Mucosa of rectum (tissue), 2 donors: ENCODE measurements around the gene DNAH2.

Experiments
- H3K27ac ChIP-seq, 2 donors: one replicate each; pipeline ENCODE4 v1.7.0; 2013; ENCODE audit warnings: inconsistent platforms in 2 of 2, low read depth in 2 of 2, low read length in 2 of 2
- H3K27me3 ChIP-seq, 2 donors: one replicate each; pipeline ENCODE4 v1.7.0; 2013; ENCODE audit warnings: low read length in 2 of 2; ENCODE audit not compliant: control insufficient read depth in 2 of 2, insufficient read depth in 2 of 2
- H3K36me3 ChIP-seq, 2 donors: one replicate each; pipeline ENCODE4 v1.7.0; 2013; ENCODE audit warnings: low read length in 2 of 2; ENCODE audit not compliant: control insufficient read depth in 2 of 2, insufficient read depth in 2 of 2
- H3K4me1 ChIP-seq, 2 donors: one replicate each; pipeline ENCODE4 v1.7.0; 2013; ENCODE audit warnings: low read length in 2 of 2, mild to moderate bottlenecking in 1 of 2; ENCODE audit not compliant: control insufficient read depth in 2 of 2, insufficient read depth in 2 of 2
- H3K4me3 ChIP-seq, 2 donors: one replicate each; pipeline ENCODE4 v1.7.0; 2013; ENCODE audit warnings: low read length in 2 of 2
- H3K9ac ChIP-seq, 2 donors: one replicate each; pipeline ENCODE4 v1.7.0; 2013; ENCODE audit warnings: low read length in 2 of 2, low read depth in 1 of 2, mild to moderate bottlenecking in 1 of 2
- H3K9me3 ChIP-seq, 2 donors: one replicate each; pipeline ENCODE4 v1.7.0; 2013; ENCODE audit warnings: low read length in 2 of 2; ENCODE audit not compliant: control insufficient read depth in 2 of 2
- donor health status: healthy.
- donor health status: Normal muscosa, but diverticular disease.

The DNAH2 gene

DNA sequence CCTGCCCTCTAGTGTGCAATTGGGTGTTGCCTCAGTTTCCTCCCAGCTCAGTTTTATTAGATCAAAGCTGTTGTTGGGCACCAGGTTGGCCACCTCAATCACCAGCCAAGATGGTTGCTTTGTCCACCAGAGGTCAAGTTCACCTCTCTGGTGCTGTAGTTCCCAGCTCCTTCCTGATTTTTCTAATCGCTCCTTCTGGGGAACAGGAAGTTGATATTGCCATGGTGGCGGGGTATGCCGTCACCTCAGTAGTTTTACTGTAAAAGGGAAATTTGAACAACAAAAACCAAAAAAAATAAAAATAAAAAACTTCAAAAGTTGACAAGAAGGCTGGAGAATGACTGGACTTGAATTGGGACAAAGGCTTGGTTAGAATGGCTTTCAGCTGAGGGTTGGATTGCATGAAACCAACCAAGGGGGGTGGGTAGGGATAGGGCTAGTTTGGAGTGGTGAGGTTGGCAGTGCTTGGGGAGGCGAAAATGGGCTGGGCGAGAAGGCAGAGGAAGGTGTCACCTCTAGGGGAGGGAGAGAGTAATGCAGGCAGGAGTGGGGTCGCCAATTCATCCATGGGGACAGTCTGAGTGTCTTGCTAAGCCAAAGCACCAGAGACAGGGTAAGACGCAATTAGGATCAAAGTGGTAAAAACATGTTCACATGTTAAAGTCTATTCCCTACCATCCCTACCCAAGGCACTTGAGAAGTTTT is 6.3 kb upstream of the DNAH2 start:
- Histone ChIP-seq H3K9me3 (no peaks in the 10 kb centered on the region), H3K9ac (no peak overlapping the region), H3K4me1 (no peaks in the 10 kb centered on the region), H3K27ac (no peak overlapping the region), H3K4me3 (no peak overlapping the region), H3K27me3 (peaks cover 49 to 52% of the 10 kb centered on the region in 2 donors), H3K36me3 (no peaks in the 10 kb centered on the region)

DNA sequence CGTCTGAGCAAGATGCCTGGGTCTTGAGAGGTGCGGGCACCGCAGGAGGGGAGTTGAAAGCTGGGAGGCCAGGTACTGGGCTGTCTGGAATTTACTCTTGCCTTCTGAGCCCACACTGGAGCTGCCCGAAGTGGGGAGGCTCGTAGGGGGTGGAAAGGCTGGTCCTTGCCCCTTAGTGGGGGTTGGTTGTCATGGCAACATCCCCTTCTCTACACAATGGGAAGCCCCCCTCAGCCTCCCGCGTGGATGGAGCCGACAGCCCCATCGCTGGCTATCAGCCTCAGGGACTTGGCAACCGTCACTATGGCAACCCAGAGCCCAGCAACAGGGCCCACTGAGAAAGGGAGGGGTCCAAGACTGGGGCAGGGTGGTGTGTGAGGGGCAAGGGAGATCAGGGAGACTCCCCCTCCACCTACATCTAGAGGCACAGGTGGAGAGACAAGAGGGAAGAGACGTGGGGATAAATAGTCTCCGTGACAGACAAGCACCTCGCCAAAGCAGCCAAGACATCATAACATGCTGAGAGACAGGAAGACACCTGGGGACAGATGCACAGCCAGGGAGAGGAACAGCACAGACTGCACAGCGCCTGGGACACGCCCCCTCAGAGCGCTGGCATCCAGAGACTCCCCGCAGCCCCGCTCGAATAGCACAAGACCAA is 5.3 kb upstream of the DNAH2 start:
- no peaks in the 10 kb centered on the region for H3K36me3 ChIP-seq
- no peak overlapping the region for H3K9ac ChIP-seq
- no peak overlapping the region for H3K27ac ChIP-seq
- peaks cover 6 to 8% of the 10 kb centered on the region in 2 donors for H3K4me1 ChIP-seq
- H3K27me3 ChIP-seq: peaks cover 42 to 47% of the 10 kb centered on the region in 2 donors
- no peaks in the 10 kb centered on the region for H3K9me3 ChIP-seq
- H3K4me3 ChIP-seq: no peak overlapping the region

GRCh38 chr17:7713782-7714181 is 3.8 kb upstream of the DNAH2 start:
- no peaks in the 10 kb centered on the region for H3K36me3 ChIP-seq
- H3K9me3 ChIP-seq: no peaks in the 10 kb centered on the region
- H3K4me3 ChIP-seq: no peak overlapping the region
- H3K27me3 ChIP-seq: peaks cover 40 to 48% of the 10 kb centered on the region in 2 donors
- H3K4me1 ChIP-seq: peaks cover 9 to 15% of the 10 kb centered on the region in 2 donors
- H3K27ac ChIP-seq: no peak overlapping the region
- no peak overlapping the region for H3K9ac ChIP-seq

GRCh38 chr17:7714721-7715594 is 2.6 kb upstream of the DNAH2 start:
- Histone ChIP-seq H3K4me1 (peaks cover 9 to 15% of the 10 kb centered on the region in 2 donors), H3K9me3 (no peaks in the 10 kb centered on the region), H3K9ac (no peak overlapping the region), H3K4me3 (no peak overlapping the region), H3K27ac (no peak overlapping the region), H3K36me3 (no peaks in the 10 kb centered on the region), H3K27me3 (peaks cover 45 to 53% of the 10 kb centered on the region in 2 donors)

DNA sequence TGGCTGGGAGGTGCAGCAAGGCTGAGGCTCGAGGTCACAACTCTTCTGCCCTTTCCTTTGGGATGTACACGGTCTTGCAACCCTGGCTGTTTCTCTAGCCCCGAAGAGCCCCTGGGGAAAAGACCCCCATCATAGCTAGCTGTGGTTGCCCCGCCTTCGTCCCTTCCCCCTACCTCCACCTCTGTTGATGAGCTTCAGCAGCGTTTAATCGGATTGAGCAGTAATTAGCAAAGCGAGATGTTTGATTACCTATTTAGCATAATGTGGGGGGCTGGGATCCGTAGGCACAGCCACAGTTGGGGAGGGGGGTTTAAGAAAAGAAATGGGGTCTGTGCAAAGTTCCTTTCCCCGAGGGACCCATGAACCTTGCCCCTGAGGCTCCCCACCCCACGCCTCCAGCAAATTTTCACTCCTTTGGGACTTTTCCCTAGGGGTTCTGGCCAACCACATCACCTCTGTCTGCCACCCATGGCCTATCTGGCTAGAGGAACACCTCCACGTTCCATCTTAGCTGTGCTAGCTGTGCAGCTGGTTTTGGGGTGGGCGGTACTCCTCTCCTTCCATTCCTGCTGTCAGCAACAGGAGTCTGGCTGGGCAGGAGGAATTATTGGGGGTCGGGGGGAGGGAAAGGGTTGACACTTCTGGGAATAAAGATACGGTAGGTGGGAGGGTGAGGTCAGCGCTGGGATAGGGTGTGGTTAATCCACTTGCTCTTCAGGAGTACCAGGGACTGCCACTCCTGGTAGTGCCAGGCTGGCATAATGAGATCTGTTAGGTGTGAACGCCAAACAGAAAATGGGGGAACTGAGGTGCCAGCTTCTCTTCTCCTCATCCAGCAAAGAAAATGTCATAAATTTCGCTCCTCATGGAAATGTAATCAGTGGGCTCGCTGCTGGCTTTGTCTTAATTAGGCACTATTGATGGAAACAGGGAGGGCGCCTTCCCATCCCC is 1.3 kb upstream of the DNAH2 start:
- H3K4me3 ChIP-seq: peak overlapping the region; percentile 64
- no peaks in the 10 kb centered on the region for H3K9me3 ChIP-seq
- peaks cover 9 to 15% of the 10 kb centered on the region in 2 donors for H3K4me1 ChIP-seq
- no peak overlapping the region for H3K9ac ChIP-seq
- H3K27me3 ChIP-seq: peaks cover 45 to 52% of the 10 kb centered on the region in 2 donors
- no peak overlapping the region for H3K27ac ChIP-seq
- H3K36me3 ChIP-seq: no peaks in the 10 kb centered on the region

GRCh38 chr17:7717756-7718350 is 309 bp downstream of the DNAH2 start:
- no peaks in the 10 kb centered on the region for H3K9me3 ChIP-seq
- peaks cover 9 to 15% of the 10 kb centered on the region in 2 donors for H3K4me1 ChIP-seq
- peaks cover 30 to 37% of the 10 kb centered on the region in 2 donors for H3K27me3 ChIP-seq
- H3K4me3 ChIP-seq: peak overlapping the region; percentile 64
- H3K27ac ChIP-seq: no peak overlapping the region
- peak overlapping the region in 1 of 2 donors; percentile 62 for H3K9ac ChIP-seq
- no peaks in the 10 kb centered on the region for H3K36me3 ChIP-seq

- no peak overlapping the region for H3K27ac ChIP-seq
- no peaks in the 10 kb centered on the region for H3K9me3 ChIP-seq
- H3K9ac ChIP-seq: no peak overlapping the region
- H3K27me3 ChIP-seq: peaks cover 20 to 34% of the 10 kb centered on the region in 2 donors
- H3K4me3 ChIP-seq: no peak overlapping the region
- no peaks in the 10 kb centered on the region for H3K36me3 ChIP-seq
- H3K4me1 ChIP-seq: peaks cover 9 to 15% of the 10 kb centered on the region in 2 donors
Observed at GRCh38 chr17:7719661-7720060, 2.1 kb downstream of the DNAH2 start.

DNA sequence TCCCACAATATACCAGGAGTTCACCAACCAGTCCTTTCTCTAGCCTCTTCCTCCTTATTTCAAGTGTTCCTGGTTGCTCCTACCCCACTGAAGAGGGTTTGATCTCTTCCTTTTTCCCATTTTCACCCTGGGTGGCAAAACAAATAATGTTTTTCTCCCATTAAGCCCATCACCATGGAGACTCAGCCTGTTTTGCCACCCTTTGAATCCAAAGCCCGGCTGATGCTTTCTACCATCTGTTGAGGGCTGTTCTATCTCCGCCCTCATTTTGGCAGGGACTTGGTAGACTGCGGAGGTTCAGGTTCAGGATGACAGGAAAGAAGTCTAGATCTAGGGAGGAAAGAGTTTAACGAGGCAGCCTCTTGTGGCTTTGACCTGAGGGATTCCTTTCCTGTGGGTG is 2.6 kb downstream of the DNAH2 start:
- H3K9ac ChIP-seq: no peak overlapping the region

DNA sequence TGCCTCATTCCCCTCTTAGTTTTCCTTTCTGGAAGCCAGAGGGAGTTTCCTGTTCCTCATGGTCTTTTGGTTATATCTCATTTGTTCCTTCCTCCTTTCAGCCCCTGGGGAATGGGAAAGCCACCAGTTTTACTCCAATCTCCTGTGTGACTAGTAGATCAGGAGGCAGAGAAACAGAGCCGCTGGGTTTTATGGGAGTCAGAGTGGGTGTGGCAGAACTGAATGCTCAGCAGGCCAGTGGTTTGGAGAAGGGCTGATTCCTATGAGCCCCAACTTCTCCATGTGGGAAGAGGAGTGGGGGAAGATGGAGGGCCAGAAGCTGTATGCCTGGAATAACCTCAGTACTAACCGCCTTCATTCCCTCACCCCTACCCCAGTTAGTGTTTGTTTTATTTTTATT is 4.1 kb downstream of the DNAH2 start:
- no peaks in the 10 kb centered on the region for H3K9me3 ChIP-seq
- H3K36me3 ChIP-seq: no peaks in the 10 kb centered on the region
- peaks cover 5 to 20% of the 10 kb centered on the region in 2 donors for H3K27me3 ChIP-seq
- no peak overlapping the region for H3K9ac ChIP-seq
- H3K27ac ChIP-seq: no peak overlapping the region
- H3K4me3 ChIP-seq: no peak overlapping the region
- H3K4me1 ChIP-seq: peaks cover 7 to 11% of the 10 kb centered on the region in 2 donors

More for the DNA sequence above, 2.6 kb downstream of the DNAH2 start:
- Histone ChIP-seq H3K36me3 (no peaks in the 10 kb centered on the region), H3K27ac (no peak overlapping the region), H3K4me3 (no peak overlapping the region), H3K9me3 (no peaks in the 10 kb centered on the region), H3K4me1 (peaks cover 9 to 15% of the 10 kb centered on the region in 2 donors), H3K27me3 (peaks cover 18 to 32% of the 10 kb centered on the region in 2 donors)
